GM12878 (cell line): ENCODE measurements around the gene ATP6V1F. TPM values are rescaled to one million over a fixed set of nuclear protein-coding genes. Genes with fewer than 3 reads are reported as not detected.

Experiments
- ATAC-seq: fragments of 200-7000 bp; cut with Tn5 transposase; 3 replicates; pipeline ENCODE4 v1.9.1; 2020; ENCODE audit warnings: mild to moderate bottlenecking, moderate library complexity
- BruUV-seq: library from RNA; stranded (reverse); fragments of 400-500 nt; replicated peaks from 2 replicates; lab custom pipeline; 2021; lab: Mats Ljungman, UMichigan
- CTCF ChIA-PET: fragments of 300-600 bp; sonication (Branson Sonifier 250); formaldehyde crosslinking; extraction: SDS; loops from one replicate; lab custom pipeline; 2021; ENCODE audit warnings: inconsistent platforms; lab: Yijun Ruan, JAX
- POLR2A ChIA-PET: fragments of 350-600 bp; formaldehyde crosslinking; extraction: SDS; loops from one replicate; lab custom pipeline; 2021; ENCODE audit warnings: inconsistent platforms; lab: Charles Lee
- RAD21 ChIA-PET: fragments of 300-600 bp; sonication (Branson Sonifier 250); formaldehyde crosslinking; loops from one replicate; lab custom pipeline; 2023; ENCODE audit warnings: antibody characterized with exemption; ENCODE audit not compliant: unreplicated experiment; lab: Charles Lee
- SMC1A ChIA-PET: fragments of 300-600 bp; sonication (Branson Sonifier 250); formaldehyde crosslinking; loops from one replicate; lab custom pipeline; 2023; ENCODE audit not compliant: unreplicated experiment, uncharacterized antibody; lab: Charles Lee
- DNase-seq: peaks from one replicate; pipeline ENCODE4 v3.0.0-alpha.2; 2011; ENCODE audit warnings: low read depth, low spot score
- FAIRE-seq: peaks from 3 replicates; lab custom pipeline; 2011; peaks lifted over from hg19 to GRCh38; lab: Jason Lieb, UNC
- H2AFZ ChIP-seq: 2 replicates; pipeline ENCODE4 v1.6.0; 2011; ENCODE audit warnings: low read depth, low read length, control low read depth; ENCODE audit not compliant: control insufficient read depth
- H3K27ac ChIP-seq: 2 replicates; pipeline ENCODE4 v1.5.1; 2011; ENCODE audit warnings: control low read depth; ENCODE audit not compliant: control insufficient read depth, insufficient read depth
- H3K27me3 ChIP-seq, 2 experiments: replicated peaks in 1 of 2; 2 replicates each; pipeline versions ENCODE4 v1.6.0 to v1.6.1; 2011; ENCODE audit warnings: low read length in 1 of 2; ENCODE audit not compliant: control insufficient read depth in 2 of 2, insufficient read depth in 2 of 2
- H3K36me3 ChIP-seq, 2 experiments: 2 replicates each; pipeline ENCODE4 v1.5.1; 2011; ENCODE audit warnings: low read length in 1 of 2; ENCODE audit not compliant: control insufficient read depth in 2 of 2, insufficient read depth in 2 of 2
- H3K4me1 ChIP-seq: 2 replicates; pipeline ENCODE4 v1.6.1; 2011; ENCODE audit warnings: mild to moderate bottlenecking, low read length, moderate library complexity, mixed read lengths; ENCODE audit not compliant: control insufficient read depth, insufficient read depth
- H3K4me2 ChIP-seq: 2 replicates; pipeline ENCODE4 v1.6.0; 2011; ENCODE audit warnings: control low read depth; ENCODE audit not compliant: control insufficient read depth, insufficient read depth
- H3K4me3 ChIP-seq: fragments of 200-600 bp; sonication (generic); 2 replicates; pipeline ENCODE4 v1.5.1; 2016
- H3K79me2 ChIP-seq: 2 replicates; pipeline ENCODE4 v1.6.0; 2011; ENCODE audit warnings: low read length; ENCODE audit not compliant: control insufficient read depth, insufficient read depth
- H3K9ac ChIP-seq: 2 replicates; pipeline ENCODE4 v1.8.0; 2011; ENCODE audit warnings: low read length, control low read depth, mixed read lengths; ENCODE audit not compliant: control insufficient read depth, insufficient read depth
- H3K9me3 ChIP-seq: replicated peaks from 3 replicates; pipeline ENCODE4 v1.5.1; 2011; ENCODE audit warnings: mild to moderate bottlenecking, low read length; ENCODE audit not compliant: control insufficient read depth, insufficient read depth
- H4K20me1 ChIP-seq: 2 replicates; pipeline ENCODE4 v1.6.0; 2011; ENCODE audit not compliant: control insufficient read depth, insufficient read depth
- BCL11A ChIP-seq: IDR thresholded peaks from 2 replicates; pipeline ENCODE4 v1.6.1; 2011; ENCODE audit warnings: low read depth, low read length
- BHLHE40 ChIP-seq, 2 experiments: fragments of 450-650 bp in 1 of 2; IDR thresholded peaks; 2 replicates each; pipeline ENCODE4 v1.6.1; 2011 to 2017; ENCODE audit warnings: low read depth in 2 of 2, borderline replicate concordance in 1 of 2, improper control_type of control experiment in 1 of 2, low read length in 1 of 2, mild to moderate bottlenecking in 1 of 2
- BMI1 ChIP-seq: fragments of 450-650 bp; IDR thresholded peaks from 2 replicates; pipeline ENCODE4 v1.6.1; 2016; ENCODE audit warnings: mild to moderate bottlenecking, moderate library complexity, borderline replicate concordance
- ESRRA ChIP-seq: IDR thresholded peaks from 2 replicates; pipeline ENCODE4 v1.6.1; 2012; ENCODE audit warnings: mild to moderate bottlenecking, low read length, improper control_type of control experiment
- KLF5 ChIP-seq: fragments of 450-650 bp; IDR thresholded peaks from 2 replicates; pipeline ENCODE4 v1.6.1; 2014; ENCODE audit warnings: mild to moderate bottlenecking; ENCODE audit not compliant: partially characterized antibody
- MYC ChIP-seq: IDR thresholded peaks from 2 replicates; pipeline ENCODE4 v1.6.1; 2011; ENCODE audit warnings: mild to moderate bottlenecking, low read length, moderate library complexity, inconsistent platforms; ENCODE audit not compliant: insufficient read depth, insufficient replicate concordance, insufficient read length, severe bottlenecking
- NBN ChIP-seq: fragments of 450-650 bp; IDR thresholded peaks from 2 replicates; pipeline ENCODE4 v1.6.1; 2016
- NFXL1 ChIP-seq: fragments of 450-650 bp; IDR thresholded peaks from 2 replicates; pipeline ENCODE4 v1.6.1; 2017; ENCODE audit warnings: antibody characterized with exemption, mild to moderate bottlenecking, borderline replicate concordance
- SIN3A ChIP-seq: IDR thresholded peaks from 2 replicates; pipeline ENCODE4 v1.6.1; 2012; ENCODE audit warnings: low read depth, low read length, improper control_type of control experiment
- SMAD1 ChIP-seq: fragments of 450-650 bp; IDR thresholded peaks from 2 replicates; pipeline ENCODE4 v1.6.1; 2018; ENCODE audit warnings: mild to moderate bottlenecking, low read depth; ENCODE audit not compliant: partially characterized antibody
- TCF3 ChIP-seq: IDR thresholded peaks from 2 replicates; pipeline ENCODE4 v1.6.1; 2012; ENCODE audit warnings: low read depth, mild to moderate bottlenecking, low read length, borderline replicate concordance; ENCODE audit not compliant: insufficient read depth
- YBX1 ChIP-seq: fragments of 450-650 bp; IDR thresholded peaks from 2 replicates; pipeline ENCODE4 v1.6.1; 2016; ENCODE audit warnings: antibody characterized with exemption
- WGBS: methylation state at CpG from one replicate; pipeline ENCODE4 v1.1.6; 2016; ENCODE audit warnings: low lambda C conversion rate; ENCODE audit not compliant: insufficient replicate concordance, insufficient coverage; ENCODE audit errors: missing lambda C conversion rate; 5-methylcytosine and 5-hydroxymethylcytosine counted together
- in situ Hi-C: fragments of 300-500 bp; cut with MboI; formaldehyde crosslinking; loops from 9 replicates; pipeline ENCODE4 v1.14.3; 2018; ENCODE audit warnings: mixed read lengths
- intact Hi-C: fragments of 100-400 bp; cut with micrococcal nuclease; formaldehyde crosslinking; loops from one replicate; pipeline ENCODE4 v1.14.2; 2022; ENCODE audit not compliant: unreplicated experiment
- polyA plus RNA-seq, 11 experiments: library from polyadenylated mRNA; depleted of rRNA in 4 of 11; unstranded in 6 of 11; stranded (reverse) in 5 of 11; fragments of >200 nt; fragmentation: Nextera tagmentation in 4 of 11; fragmentation: Illumina TruSeq in 1 of 11; extraction: Ambion mirVana in 4 of 11; extraction: Trizol in 1 of 11; gene quantifications; 1 replicate in 1 of 11; 2 replicates in 10 of 11; pipeline versions ENCODE4 v1.2.1 to v1.2.3, GENCODE V29; 2011 to 2016; ENCODE audit warnings: inconsistent platforms in 2 of 11, missing spikeins in 2 of 11, low read depth in 1 of 11
- total RNA-seq, 4 experiments: library from RNA; depleted of rRNA in 3 of 4; stranded (reverse); fragments of >200 nt in 3 of 4; fragmentation: Illumina TruSeq in 1 of 4; extraction: Trizol in 1 of 4; gene quantifications; 2 replicates each; pipeline versions ENCODE4 v1.2.1 to v1.2.3, GENCODE V29; 2013 to 2021
- TF ChIP-seq, protein P1 (sequence below), 3 experiments: IDR thresholded peaks in 2 of 3; conservative IDR thresholded peaks in 1 of 3; 2 replicates each; pipeline ENCODE4 v1.5.1; 2011; ENCODE audit warnings: low read depth in 3 of 3, low read length in 3 of 3, mild to moderate bottlenecking in 3 of 3, control low read depth in 2 of 3, moderate library complexity in 2 of 3, inconsistent platforms in 1 of 3, mixed read lengths in 1 of 3; ENCODE audit not compliant: control insufficient read depth in 2 of 3, insufficient read depth in 1 of 3; ENCODE audit errors: extremely low read depth in 1 of 3
- TF ChIP-seq, protein P2 (sequence below): IDR thresholded peaks from 2 replicates; pipeline ENCODE4 v1.6.1; 2012; ENCODE audit warnings: low read length, inconsistent platforms
- TF ChIP-seq, protein P3 (sequence below): fragments of 150-350 bp; IDR thresholded peaks from 2 replicates; pipeline ENCODE4 v1.6.1; 2016; ENCODE audit warnings: low read depth, low read length
- TF ChIP-seq, protein P4 (sequence below): IDR thresholded peaks from 2 replicates; pipeline ENCODE4 v1.6.1; 2011; ENCODE audit warnings: low read depth, mild to moderate bottlenecking, low read length, moderate library complexity, borderline replicate concordance; ENCODE audit errors: extremely low read depth

ATP6V1F gene
- total and polyA plus RNA-seq, 10 of the 15 experiments (the other 5 are each of a cell fraction or from before 2014, with no cell fraction given), result 111 to 343 (median 203) TPM

GRCh38 chr7:128867842-128868623 is 5.4 kb downstream of the ATP6V1F start:
- POLR2A ChIA-PET, result no interaction called here
- Histone ChIP-seq H3K4me1 (peaks cover 10% of the 10 kb centered on the region; the same call in 1 of the 2 replicates), H3K4me3 (no peak overlapping the region), H3K27me3 (no peaks in the 10 kb centered on the region), H3K9ac (no peak overlapping the region), H2AFZ (no peak overlapping the region), H3K4me2 (no peak overlapping the region), H3K36me3 (no peaks in the 10 kb centered on the region; a peak in 2 of 4 replicates), H3K79me2 (peaks cover 15% of the 10 kb centered on the region), H3K27ac (no peak overlapping the region), H3K9me3 (no peaks in the 10 kb centered on the region), H4K20me1 (no peaks in the 10 kb centered on the region)
- SMC1A ChIA-PET, result interaction anchor here (0.8 to 1.5 kb wide), 4 partner anchors 11 to 226 kb away, joined by 3 read pairs; no protein-coding TSS in a partner anchor
- CTCF ChIA-PET, result interaction anchor here (0.6 to 1.4 kb wide), 5 partner anchors 15 to 343 kb away, joined by 3 to 9 read pairs (median 4); no protein-coding TSS in a partner anchor
- BruUV-seq, result no TSS peak
- ATAC-seq, result no peak
- no peak for FAIRE-seq
- no peak for DNase-seq
- RAD21 ChIA-PET, result interaction anchor here (0.9 kb wide), 1 partner anchor 222 kb away, joined by 4 read pairs; no protein-coding TSS in a partner anchor
- intact Hi-C loops (no loop called here), in situ Hi-C loops (no loop called here)
- WGBS, result 84% methylated on average over 8 of the region's 11 CpGs
- TF ChIP-seq, protein P1, sequence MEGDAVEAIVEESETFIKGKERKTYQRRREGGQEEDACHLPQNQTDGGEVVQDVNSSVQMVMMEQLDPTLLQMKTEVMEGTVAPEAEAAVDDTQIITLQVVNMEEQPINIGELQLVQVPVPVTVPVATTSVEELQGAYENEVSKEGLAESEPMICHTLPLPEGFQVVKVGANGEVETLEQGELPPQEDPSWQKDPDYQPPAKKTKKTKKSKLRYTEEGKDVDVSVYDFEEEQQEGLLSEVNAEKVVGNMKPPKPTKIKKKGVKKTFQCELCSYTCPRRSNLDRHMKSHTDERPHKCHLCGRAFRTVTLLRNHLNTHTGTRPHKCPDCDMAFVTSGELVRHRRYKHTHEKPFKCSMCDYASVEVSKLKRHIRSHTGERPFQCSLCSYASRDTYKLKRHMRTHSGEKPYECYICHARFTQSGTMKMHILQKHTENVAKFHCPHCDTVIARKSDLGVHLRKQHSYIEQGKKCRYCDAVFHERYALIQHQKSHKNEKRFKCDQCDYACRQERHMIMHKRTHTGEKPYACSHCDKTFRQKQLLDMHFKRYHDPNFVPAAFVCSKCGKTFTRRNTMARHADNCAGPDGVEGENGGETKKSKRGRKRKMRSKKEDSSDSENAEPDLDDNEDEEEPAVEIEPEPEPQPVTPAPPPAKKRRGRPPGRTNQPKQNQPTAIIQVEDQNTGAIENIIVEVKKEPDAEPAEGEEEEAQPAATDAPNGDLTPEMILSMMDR (IDR thresholded peaks at IDR 0.05 in 2 of 3, conservative IDR thresholded peaks at IDR 0.05 in 1 of 3; ENCODE audit: control insufficient read depth in 2 of 3, extremely low read depth in 1 of 3, insufficient read depth in 1 of 3, low read depth in 3 of 3, low read length in 3 of 3), result no peak
- no peak for TF ChIP-seq SMAD1
- TF ChIP-seq BHLHE40 (IDR thresholded peaks at IDR 0.05; ENCODE audit: borderline replicate concordance in 1 of 2, low read depth in 2 of 2, low read length in 1 of 2), result no peak
- TF ChIP-seq MYC, result no peak
- no peak for TF ChIP-seq YBX1
- TF ChIP-seq, protein P2, sequence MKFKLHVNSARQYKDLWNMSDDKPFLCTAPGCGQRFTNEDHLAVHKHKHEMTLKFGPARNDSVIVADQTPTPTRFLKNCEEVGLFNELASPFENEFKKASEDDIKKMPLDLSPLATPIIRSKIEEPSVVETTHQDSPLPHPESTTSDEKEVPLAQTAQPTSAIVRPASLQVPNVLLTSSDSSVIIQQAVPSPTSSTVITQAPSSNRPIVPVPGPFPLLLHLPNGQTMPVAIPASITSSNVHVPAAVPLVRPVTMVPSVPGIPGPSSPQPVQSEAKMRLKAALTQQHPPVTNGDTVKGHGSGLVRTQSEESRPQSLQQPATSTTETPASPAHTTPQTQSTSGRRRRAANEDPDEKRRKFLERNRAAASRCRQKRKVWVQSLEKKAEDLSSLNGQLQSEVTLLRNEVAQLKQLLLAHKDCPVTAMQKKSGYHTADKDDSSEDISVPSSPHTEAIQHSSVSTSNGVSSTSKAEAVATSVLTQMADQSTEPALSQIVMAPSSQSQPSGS, result no peak
- no peak for TF ChIP-seq ESRRA
- TF ChIP-seq, protein P3, sequence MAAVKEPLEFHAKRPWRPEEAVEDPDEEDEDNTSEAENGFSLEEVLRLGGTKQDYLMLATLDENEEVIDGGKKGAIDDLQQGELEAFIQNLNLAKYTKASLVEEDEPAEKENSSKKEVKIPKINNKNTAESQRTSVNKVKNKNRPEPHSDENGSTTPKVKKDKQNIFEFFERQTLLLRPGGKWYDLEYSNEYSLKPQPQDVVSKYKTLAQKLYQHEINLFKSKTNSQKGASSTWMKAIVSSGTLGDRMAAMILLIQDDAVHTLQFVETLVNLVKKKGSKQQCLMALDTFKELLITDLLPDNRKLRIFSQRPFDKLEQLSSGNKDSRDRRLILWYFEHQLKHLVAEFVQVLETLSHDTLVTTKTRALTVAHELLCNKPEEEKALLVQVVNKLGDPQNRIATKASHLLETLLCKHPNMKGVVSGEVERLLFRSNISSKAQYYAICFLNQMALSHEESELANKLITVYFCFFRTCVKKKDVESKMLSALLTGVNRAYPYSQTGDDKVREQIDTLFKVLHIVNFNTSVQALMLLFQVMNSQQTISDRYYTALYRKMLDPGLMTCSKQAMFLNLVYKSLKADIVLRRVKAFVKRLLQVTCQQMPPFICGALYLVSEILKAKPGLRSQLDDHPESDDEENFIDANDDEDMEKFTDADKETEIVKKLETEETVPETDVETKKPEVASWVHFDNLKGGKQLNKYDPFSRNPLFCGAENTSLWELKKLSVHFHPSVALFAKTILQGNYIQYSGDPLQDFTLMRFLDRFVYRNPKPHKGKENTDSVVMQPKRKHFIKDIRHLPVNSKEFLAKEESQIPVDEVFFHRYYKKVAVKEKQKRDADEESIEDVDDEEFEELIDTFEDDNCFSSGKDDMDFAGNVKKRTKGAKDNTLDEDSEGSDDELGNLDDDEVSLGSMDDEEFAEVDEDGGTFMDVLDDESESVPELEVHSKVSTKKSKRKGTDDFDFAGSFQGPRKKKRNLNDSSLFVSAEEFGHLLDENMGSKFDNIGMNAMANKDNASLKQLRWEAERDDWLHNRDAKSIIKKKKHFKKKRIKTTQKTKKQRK, result no peak
- TF ChIP-seq TCF3, result no peak
- no peak for TF ChIP-seq KLF5
- no peak for TF ChIP-seq NBN
- no peak for TF ChIP-seq BMI1
- no peak for TF ChIP-seq SIN3A
- TF ChIP-seq NFXL1, result no peak
- no peak for TF ChIP-seq BCL11A
- TF ChIP-seq, protein P4, sequence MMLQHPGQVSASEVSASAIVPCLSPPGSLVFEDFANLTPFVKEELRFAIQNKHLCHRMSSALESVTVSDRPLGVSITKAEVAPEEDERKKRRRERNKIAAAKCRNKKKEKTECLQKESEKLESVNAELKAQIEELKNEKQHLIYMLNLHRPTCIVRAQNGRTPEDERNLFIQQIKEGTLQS, result no peak
